ENCODE measurements around the gene GPC6.

DNA sequence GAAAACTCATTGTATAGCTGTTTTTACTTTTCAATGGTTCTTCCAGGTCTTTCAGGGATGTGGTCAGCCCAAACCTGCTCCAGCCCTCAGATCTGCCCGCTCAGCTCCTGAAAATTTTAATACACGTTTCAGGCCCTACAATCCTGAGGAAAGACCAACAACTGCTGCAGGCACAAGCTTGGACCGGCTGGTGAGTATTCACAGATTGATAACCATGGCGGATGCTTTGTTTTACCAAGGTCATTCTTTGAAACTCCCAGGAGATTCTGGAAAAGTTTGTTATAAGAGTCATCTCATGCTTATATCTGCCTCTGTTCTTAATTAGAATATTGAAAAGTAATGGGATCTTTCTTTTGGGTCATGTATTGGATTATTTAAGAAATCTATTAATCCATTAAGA is 1079.3 kb downstream of the GPC6 start:
- TF ChIP-seq CTCF (optimal IDR thresholded peaks at IDR 0.05 in 1 of 3, IDR thresholded peaks at IDR 0.05 in 1 of 3, conservative IDR thresholded peaks at IDR 0.05 in 1 of 3; ENCODE audit: extremely low read depth in 1 of 3, insufficient read depth in 2 of 3, low read length in 3 of 3) (no peak), EZH2 (IDR thresholded peaks at IDR 0.05; ENCODE audit: low read length) (no peak)

Data from keratinocyte (primary cell).